CD4-positive, alpha-beta T cell (primary cell): Measurements from ENCODE around the gene HMBS. TPM values are rescaled to one million over a fixed set of nuclear protein-coding genes. Genes with fewer than 3 reads are reported as not detected.

Source experiments
- ATAC-seq: fragments of 200-7000 bp; cut with Tn5 transposase; one replicate; pipeline ENCODE4 v1.10.0; 2022; ENCODE audit warnings: mild to moderate bottlenecking; ENCODE audit not compliant: poor library complexity
- CTCF ChIA-PET: fragments of 350-600 bp; sonication (Branson Sonifier 250); formaldehyde crosslinking; loops from one replicate; lab custom pipeline; 2021; ENCODE audit warnings: antibody characterized with exemption, inconsistent platforms; lab: Charles Lee
- POLR2A ChIA-PET: fragments of 350-600 bp; sonication (Branson Sonifier 250); formaldehyde crosslinking; loops from one replicate; lab custom pipeline; 2021; ENCODE audit warnings: antibody characterized with exemption, inconsistent platforms; lab: Charles Lee
- DNase-seq, 14 experiments: peaks; one replicate each; pipeline ENCODE4 v3.0.0-alpha.2; 2013 to 2020; ENCODE audit warnings: mixed read lengths in 2 of 14
- H3K27ac ChIP-seq, 2 donors: one replicate each; pipeline versions ENCODE4 v1.5.1 to v1.7.0; 2013; ENCODE audit warnings: low read length in 2 of 2, low read depth in 1 of 2, mild to moderate bottlenecking in 1 of 2
- H3K27me3 ChIP-seq, 2 experiments: 1 replicate in 1 of 2; 2 replicates in 1 of 2; pipeline versions ENCODE4 v1.6.1 to v1.7.0; 2013; ENCODE audit warnings: low read length in 2 of 2, control low read depth in 1 of 2, mild to moderate bottlenecking in 1 of 2, moderate library complexity in 1 of 2; ENCODE audit not compliant: insufficient read depth in 2 of 2, control insufficient read depth in 1 of 2
- H3K36me3 ChIP-seq: one replicate; pipeline ENCODE4 v1.6.1; 2013; ENCODE audit warnings: low read length, control low read depth; ENCODE audit not compliant: insufficient read depth
- H3K4me1 ChIP-seq: one replicate; pipeline ENCODE4 v1.6.1; 2013; ENCODE audit warnings: low read length, control low read depth; ENCODE audit not compliant: insufficient read depth
- H3K4me3 ChIP-seq: one replicate; pipeline ENCODE4 v1.5.1; 2013; ENCODE audit warnings: mild to moderate bottlenecking, low read length, moderate library complexity
- H3K9me3 ChIP-seq, 2 experiments: 1 replicate in 1 of 2; 2 replicates in 1 of 2; pipeline versions ENCODE4 v1.6.1 to v1.7.0; 2013; ENCODE audit warnings: low read length in 2 of 2, mild to moderate bottlenecking in 2 of 2, control low read depth in 1 of 2, moderate library complexity in 1 of 2; ENCODE audit not compliant: control insufficient read depth in 1 of 2, insufficient read depth in 1 of 2
- H3K27ac Mint-ChIP-seq: one replicate; pipeline ENCODE4 v1.8.0; 2020; ENCODE audit warnings: mixed read lengths
- H3K27me3 Mint-ChIP-seq: one replicate; pipeline ENCODE4 v1.8.0; 2021; ENCODE audit warnings: mixed read lengths
- H3K36me3 Mint-ChIP-seq: one replicate; pipeline ENCODE4 v1.8.0; 2021; ENCODE audit warnings: low read depth, mixed read lengths
- H3K4me1 Mint-ChIP-seq: one replicate; pipeline ENCODE4 v1.8.0; 2021; ENCODE audit warnings: low read depth, mixed read lengths
- H3K4me3 Mint-ChIP-seq: one replicate; pipeline ENCODE4 v1.8.0; 2020; ENCODE audit warnings: mild to moderate bottlenecking, mixed read lengths
- H3K9me3 Mint-ChIP-seq: one replicate; pipeline ENCODE4 v1.8.0; 2020; ENCODE audit warnings: mixed read lengths
- intact Hi-C, 2 experiments: fragments of 100-400 bp; cut with DNase I in 1 of 2; cut with micrococcal nuclease in 1 of 2; formaldehyde crosslinking; loops; one replicate each; pipeline versions ENCODE4 v1.15.1 to v1.9.0; 2023 to 2025; cut with DNase I, micrococcal nuclease
- total RNA-seq, 174 experiments: library from RNA in 2 of 174; stranded (reverse) in 2 of 174; gene quantifications; one replicate each; pipeline ENCODE4 v1.2.3 and lab custom pipeline; 2021 to 2026
- TF ChIP-seq, protein P1 (sequence below): fragments of 200-600 bp; IDR thresholded peaks from one replicate; pipeline ENCODE4 v1.8.0; 2022; ENCODE audit warnings: antibody characterized with exemption, mild to moderate bottlenecking

Gene HMBS
- total RNA-seq, 2 experiments from 2014 or later = 3.4 to 4.1 TPM

DNA sequence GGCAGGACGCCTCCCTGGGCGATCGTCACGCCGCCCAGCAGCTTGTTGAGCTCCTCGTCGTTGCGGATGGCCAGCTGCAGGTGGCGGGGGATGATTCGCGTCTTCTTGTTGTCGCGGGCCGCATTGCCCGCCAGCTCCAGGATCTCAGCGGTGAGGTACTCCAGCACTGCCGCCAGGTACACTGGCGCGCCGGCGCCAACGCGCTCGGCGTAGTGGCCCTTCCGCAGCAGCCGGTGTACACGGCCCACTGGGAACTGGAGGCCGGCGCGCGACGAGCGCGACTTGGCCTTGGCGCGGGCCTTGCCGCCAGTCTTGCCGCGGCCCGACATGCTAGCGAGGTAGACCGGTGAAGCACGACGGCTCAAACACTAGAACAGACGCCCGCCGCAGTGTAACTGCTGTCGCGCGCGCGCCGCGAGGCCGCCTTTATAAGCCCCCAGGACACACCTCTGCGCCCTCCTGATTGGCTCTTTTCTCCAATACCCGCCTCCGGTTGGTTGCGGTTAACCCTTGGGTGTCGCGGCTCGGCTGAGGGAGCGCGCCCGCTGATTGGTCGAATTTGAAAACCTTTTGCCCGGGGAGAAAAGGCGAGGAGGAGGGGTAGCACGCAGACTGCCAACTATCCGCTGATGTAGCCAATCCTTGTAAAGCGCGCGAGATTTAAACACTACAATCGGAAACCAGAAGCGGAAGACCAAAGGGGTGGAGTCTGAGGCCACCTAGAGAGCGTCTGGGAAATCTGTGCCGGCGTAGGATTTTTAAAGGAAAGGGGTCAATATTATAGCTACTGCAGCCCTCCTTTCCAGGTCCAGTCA is 10.6 kb downstream of the HMBS start:
- peaks cover 42% of the 10 kb centered on the region for H3K4me1 ChIP-seq
- CTCF ChIA-PET = interaction anchor here (0.7 to 2.4 kb wide), 10 partner anchors 10 to 109 kb away, joined by 3 to 8 read pairs (median 3); partner anchors contain the start of genes C2CD2L, HINFP, HMBS and NLRX1
- POLR2A ChIA-PET = interaction anchor here (0.6 to 3.1 kb wide), 28 partner anchors 10 to 305 kb away, joined by 3 to 60 read pairs (median 5); partner anchors contain the start of genes C2CD2L, CBL, DDX6 and HINFP
- ATAC-seq (peak; percentile 88), DNase-seq (peak; percentile 98 to 100 (median 99))
- no peaks in the 10 kb centered on the region for H3K27me3 ChIP-seq
- peak overlapping the region; percentile 61 to 62 for H3K27ac ChIP-seq
- TF ChIP-seq, protein P1, sequence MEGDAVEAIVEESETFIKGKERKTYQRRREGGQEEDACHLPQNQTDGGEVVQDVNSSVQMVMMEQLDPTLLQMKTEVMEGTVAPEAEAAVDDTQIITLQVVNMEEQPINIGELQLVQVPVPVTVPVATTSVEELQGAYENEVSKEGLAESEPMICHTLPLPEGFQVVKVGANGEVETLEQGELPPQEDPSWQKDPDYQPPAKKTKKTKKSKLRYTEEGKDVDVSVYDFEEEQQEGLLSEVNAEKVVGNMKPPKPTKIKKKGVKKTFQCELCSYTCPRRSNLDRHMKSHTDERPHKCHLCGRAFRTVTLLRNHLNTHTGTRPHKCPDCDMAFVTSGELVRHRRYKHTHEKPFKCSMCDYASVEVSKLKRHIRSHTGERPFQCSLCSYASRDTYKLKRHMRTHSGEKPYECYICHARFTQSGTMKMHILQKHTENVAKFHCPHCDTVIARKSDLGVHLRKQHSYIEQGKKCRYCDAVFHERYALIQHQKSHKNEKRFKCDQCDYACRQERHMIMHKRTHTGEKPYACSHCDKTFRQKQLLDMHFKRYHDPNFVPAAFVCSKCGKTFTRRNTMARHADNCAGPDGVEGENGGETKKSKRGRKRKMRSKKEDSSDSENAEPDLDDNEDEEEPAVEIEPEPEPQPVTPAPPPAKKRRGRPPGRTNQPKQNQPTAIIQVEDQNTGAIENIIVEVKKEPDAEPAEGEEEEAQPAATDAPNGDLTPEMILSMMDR = peak; percentile 29
- no peaks in the 10 kb centered on the region for H3K9me3 ChIP-seq
- intact Hi-C loops = loop anchor here (1.0 to 2.0 kb wide), 5 partner anchors 26 to 102 kb away; partner anchors contain the start of genes HYOU1 (in 2 of the 2), HINFP (in 1 of the 2), SLC37A4 (in 1 of the 2) and VPS11 (in 1 of the 2)
- Mint-ChIP-seq H3K36me3 (peaks cover 48% of the 10 kb centered on the region), H3K4me1 (peaks cover 37% of the 10 kb centered on the region), H3K27ac (peak overlapping the region; percentile 68), H3K27me3 (no peaks in the 10 kb centered on the region), H3K9me3 (no peaks in the 10 kb centered on the region), H3K4me3 (peak overlapping the region; percentile 79)
- peaks cover 23% of the 10 kb centered on the region for H3K36me3 ChIP-seq
- peak overlapping the region; percentile 86 for H3K4me3 ChIP-seq

DNA sequence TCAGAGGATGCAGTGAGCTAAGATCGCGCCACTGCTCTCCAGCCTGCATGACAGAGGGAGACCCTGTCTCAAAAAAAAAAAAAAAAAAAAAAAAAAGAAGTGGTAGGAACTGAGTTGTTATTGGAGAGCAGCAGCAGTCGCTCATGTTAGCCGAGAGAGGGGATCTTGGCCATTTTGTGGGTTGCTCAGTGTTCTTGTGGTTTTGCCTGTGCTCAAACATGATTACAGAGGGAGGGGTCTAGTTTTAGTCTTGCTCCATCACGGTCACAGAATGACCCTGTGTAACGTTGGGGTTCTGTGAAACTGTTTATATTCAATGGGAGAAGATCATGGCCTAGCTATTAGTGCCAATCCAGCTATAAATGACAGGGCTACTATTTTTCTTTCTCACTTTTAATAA is 15.0 kb downstream of the HMBS start:
- POLR2A ChIA-PET = interaction anchor here (1.1 kb wide), 1 partner anchor 32 kb away, joined by 4 read pairs; the partner anchor contains the start of gene VPS11
- Mint-ChIP-seq H3K36me3 (peaks cover 53% of the 10 kb centered on the region), H3K27ac (peak overlapping the region; percentile 97), H3K4me3 (peak overlapping the region; percentile 95), H3K9me3 (no peaks in the 10 kb centered on the region), H3K4me1 (peaks cover 58% of the 10 kb centered on the region), H3K27me3 (no peaks in the 10 kb centered on the region)
- DNase-seq = no peak
- no peak for ATAC-seq
- Histone ChIP-seq H3K9me3 (no peaks in the 10 kb centered on the region), H3K27ac (no peak overlapping the region), H3K4me3 (no peak overlapping the region), H3K4me1 (peaks cover 39% of the 10 kb centered on the region), H3K36me3 (peaks cover 23% of the 10 kb centered on the region), H3K27me3 (no peaks in the 10 kb centered on the region)
- CTCF ChIA-PET = interaction anchor here (0.6 to 1.3 kb wide), 3 partner anchors 12 to 407 kb away, joined by 3 read pairs; no protein-coding TSS in a partner anchor
- intact Hi-C loops = loop anchor here (2.0 to 10.0 kb wide), 5 partner anchors 15 to 525 kb away; partner anchors contain the start of genes RPS25 (in 2 of the 2), TRAPPC4 (in 2 of the 2), ARCN1 (in 1 of the 2) and HMBS (in 1 of the 2)
- TF ChIP-seq, protein P1 = no peak

DNA sequence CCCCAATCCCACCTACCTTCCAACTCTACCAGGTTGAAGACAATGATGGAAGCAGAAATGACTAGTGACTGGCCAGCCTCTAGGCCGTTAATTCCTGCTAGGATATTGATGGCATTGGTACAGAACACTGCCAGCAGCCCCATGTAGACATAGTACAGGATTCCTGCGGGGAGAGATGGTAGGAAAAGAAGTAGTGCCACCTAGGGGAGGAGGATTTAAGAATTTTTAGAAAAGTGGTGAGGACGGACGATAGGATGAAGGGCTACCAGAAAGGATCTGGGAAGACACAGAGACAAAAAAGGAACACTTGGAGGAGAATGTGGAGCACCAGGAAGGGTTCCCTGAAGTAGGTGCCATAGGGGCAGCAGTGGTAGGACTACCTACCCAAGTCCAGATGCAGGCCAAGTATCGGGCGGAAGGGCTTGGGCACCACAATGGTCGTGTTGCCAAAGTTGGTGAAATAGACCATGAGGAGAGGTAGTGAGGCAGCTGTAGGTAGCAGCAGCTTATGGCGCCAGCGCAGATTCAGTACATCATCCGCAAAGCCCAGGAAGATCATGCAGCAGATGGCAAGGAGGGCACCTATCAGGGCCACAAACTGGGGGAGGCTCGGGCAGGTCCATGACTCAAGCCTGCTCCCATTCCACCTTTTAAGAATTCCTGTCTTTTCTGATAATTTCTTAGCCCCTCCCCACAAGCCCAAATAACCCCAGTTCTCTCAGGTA is 15.7 kb downstream of the HMBS start:
- DNase-seq = peak in 1 of 14 experiments; percentile 45
- no peak for ATAC-seq
- ChIA-PET POLR2A (interaction anchor here (1.1 kb wide), 1 partner anchor 33 kb away, joined by 4 read pairs; the partner anchor contains the start of gene VPS11), CTCF (interaction anchor here (0.7 kb wide), 1 partner anchor 11 kb away, joined by 3 read pairs; no protein-coding TSS in a partner anchor)
- Mint-ChIP-seq H3K4me1 (peaks cover 57% of the 10 kb centered on the region), H3K9me3 (no peaks in the 10 kb centered on the region), H3K27ac (peak overlapping the region; percentile 97), H3K27me3 (no peaks in the 10 kb centered on the region), H3K36me3 (peaks cover 49% of the 10 kb centered on the region), H3K4me3 (peak overlapping the region; percentile 95)
- Histone ChIP-seq H3K9me3 (no peaks in the 10 kb centered on the region), H3K27me3 (no peaks in the 10 kb centered on the region), H3K4me3 (peak overlapping the region; percentile 90), H3K36me3 (peaks cover 23% of the 10 kb centered on the region), H3K27ac (no peak overlapping the region), H3K4me1 (peaks cover 35% of the 10 kb centered on the region)
- TF ChIP-seq, protein P1 = peak; percentile 27
- intact Hi-C loops = loop anchor here (2.0 to 10.0 kb wide), 5 partner anchors 16 to 526 kb away; partner anchors contain the start of genes RPS25 (in 2 of the 2), TRAPPC4 (in 2 of the 2), ARCN1 (in 1 of the 2) and HMBS (in 1 of the 2)
